D721Med (cell line): ENCODE measurements around the gene STX16.

Experiments used
- DNase-seq: peaks from one replicate; pipeline ENCODE4 v3.0.0; 2011; ENCODE audit warnings: low spot score; ENCODE audit not compliant: insufficient read length
- FAIRE-seq: peaks from 2 replicates; lab custom pipeline; 2011; peaks lifted over from hg19 to GRCh38; lab: Jason Lieb, UNC
- CTCF ChIP-seq: IDR thresholded peaks from 2 replicates; pipeline ENCODE4 v1.5.1; 2012; ENCODE audit warnings: mild to moderate bottlenecking, control low read depth; ENCODE audit not compliant: insufficient read depth; ENCODE audit errors: missing control alignments

Gene STX16

GRCh38 chr20:58608096-58608840, 42.8 kb upstream of the STX16 start:
- no peak for FAIRE-seq
- DNase-seq = no peak
- TF ChIP-seq CTCF = no peak

DNA sequence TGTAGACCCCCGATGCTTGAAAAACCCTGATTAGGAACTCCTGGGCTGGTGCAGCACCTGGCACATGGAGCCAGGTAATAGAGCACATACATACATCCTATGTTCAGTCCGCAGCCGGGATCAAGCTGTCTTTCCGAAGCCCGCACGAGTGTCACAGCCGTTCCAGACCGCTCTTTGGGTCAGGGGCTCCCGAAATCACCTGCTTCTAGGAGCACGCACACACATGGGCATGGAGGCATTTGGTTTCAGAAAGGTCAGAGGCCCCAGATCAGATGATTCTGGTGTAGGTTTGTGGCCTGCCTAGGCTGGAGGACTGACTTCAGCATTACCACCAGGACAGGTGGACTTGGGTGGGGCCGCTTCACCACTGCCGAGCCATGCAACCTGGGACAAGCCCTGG, 42.1 kb upstream of the STX16 start:
- FAIRE-seq (no peak), DNase-seq (no peak)
- TF ChIP-seq CTCF = no peak

DNA sequence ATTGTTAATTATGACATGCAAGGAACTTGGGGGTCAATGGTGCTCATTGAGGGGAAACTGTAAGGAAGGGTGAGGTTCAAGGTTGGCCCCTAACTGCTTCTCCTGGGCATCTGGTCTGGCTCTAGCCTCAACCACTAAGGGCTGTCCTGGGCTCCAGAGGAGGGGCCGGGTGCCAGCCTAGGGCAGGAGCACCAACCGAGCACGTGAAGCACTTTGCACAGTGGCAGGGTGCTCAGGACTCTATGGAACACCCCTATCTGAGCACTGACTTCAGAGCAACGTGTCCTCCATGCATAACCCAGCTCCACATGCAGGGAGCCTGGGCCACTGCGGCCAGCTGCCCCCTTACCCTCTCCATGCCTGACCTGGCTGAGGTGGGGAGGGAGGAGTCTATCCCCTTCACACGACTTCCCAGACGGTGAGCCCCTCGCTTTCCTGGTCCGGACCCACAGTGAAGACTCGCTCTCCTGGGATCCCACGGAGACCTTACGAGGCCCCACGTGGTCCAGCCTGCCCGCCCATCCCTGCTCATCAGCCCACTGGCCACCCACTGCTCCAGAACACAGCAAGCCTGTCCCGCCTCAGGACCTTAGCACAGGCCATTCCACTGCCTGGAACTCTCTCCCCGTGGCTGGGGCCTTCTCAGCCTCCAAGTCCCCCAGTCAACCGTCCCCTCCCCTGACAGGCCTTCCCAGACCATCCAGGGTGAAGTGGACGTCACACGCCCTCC, 40.8 kb upstream of the STX16 start:
- DNase-seq = no peak
- FAIRE-seq = no peak
- no peak for TF ChIP-seq CTCF

DNA sequence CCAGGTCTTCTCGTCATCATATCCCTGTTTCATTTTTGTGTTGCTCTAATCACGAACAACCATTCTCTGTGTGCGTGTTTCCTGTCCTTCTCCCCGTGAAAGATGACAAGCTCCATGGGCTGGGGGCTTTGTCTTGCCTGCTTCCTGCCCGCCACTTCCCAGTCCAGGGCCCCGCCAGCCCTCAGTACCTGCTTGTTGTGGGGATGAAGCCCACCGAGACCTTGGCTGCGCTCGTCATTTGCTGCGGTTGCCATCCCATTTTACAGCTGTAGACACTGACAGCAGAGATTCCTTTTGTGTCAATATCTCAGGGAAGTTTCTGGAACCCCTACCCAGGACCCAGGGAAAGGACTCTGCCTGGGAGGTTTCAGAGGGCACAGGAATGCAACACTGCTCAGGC, 40.3 kb upstream of the STX16 start:
- no peak for FAIRE-seq
- DNase-seq = no peak
- no peak for TF ChIP-seq CTCF

DNA sequence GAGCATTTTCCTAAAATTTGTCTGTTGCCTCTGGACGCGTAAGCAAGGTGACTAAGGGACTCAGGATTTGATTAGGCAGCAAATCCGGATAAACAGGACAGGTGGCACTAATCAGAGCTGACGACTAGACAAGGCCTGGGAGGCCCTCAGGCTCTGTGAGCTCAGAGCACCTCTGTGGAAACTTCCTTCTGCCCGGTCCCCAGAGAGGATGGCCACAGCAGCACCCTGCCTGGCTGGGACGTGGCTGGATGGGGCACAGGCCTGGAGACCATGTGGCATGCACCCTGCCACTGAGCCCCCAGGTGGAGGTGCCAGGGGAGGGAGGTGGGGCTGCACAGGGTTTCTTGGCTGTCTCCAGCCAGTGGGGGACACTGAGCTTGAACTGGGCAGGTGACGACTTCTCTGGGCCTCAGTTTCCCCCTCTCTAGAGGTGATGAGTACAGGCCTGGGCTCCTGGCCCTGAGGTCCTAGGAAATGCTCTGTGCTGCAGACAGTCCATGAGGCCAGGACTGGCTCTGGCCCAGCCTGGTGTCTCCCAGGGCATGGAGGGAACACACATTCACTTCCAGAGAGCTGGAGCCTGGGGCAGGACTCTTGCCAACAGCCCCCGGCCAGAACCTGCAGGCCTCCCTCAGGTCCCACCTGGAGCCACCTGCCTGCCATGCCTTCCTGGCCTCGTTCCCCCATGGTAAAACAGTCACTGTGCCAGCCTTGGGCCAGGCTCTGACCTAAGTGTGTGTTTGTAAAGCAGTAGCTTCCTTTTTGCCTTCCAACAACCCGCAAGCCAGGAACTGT, 39.6 kb upstream of the STX16 start:
- no peak for FAIRE-seq
- DNase-seq = peak; percentile 78
- no peak for TF ChIP-seq CTCF

GRCh38 chr20:58612121-58612691, 38.9 kb upstream of the STX16 start:
- DNase-seq (no peak), FAIRE-seq (no peak)
- TF ChIP-seq CTCF = no peak
